IPS-NIHi11 (cell line): ENCODE results near the gene AGA.

Experiments used
- DNase-seq: peaks from one replicate; pipeline ENCODE4 v3.0.0; 2012; ENCODE audit warnings: mixed read lengths, low spot score

Gene AGA

GRCh38 chr4:177386278-177386815, 55.9 kb downstream of the AGA start:
- no peak for DNase-seq

- DNase-seq, result no peak
Observed at GRCh38 chr4:177385576-177386277, 56.5 kb downstream of the AGA start.

- DNase-seq, result no peak
Observed at GRCh38 chr4:177384856-177385397, 57.3 kb downstream of the AGA start.

- DNase-seq, result no peak
Observed at GRCh38 chr4:177381762-177382310, 60.4 kb downstream of the AGA start.
